NCI-H446 treated with DMSO at 0.1 percent for 48 hours (cell line): ENCODE data around the gene FCF1.

Source experiments
- DNase-seq: peaks from one replicate; lab custom pipeline; 2025; lab: John Stamatoyannopoulos, UW

The FCF1 gene, protein sequence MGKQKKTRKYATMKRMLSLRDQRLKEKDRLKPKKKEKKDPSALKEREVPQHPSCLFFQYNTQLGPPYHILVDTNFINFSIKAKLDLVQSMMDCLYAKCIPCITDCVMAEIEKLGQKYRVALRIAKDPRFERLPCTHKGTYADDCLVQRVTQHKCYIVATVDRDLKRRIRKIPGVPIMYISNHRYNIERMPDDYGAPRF

DNA sequence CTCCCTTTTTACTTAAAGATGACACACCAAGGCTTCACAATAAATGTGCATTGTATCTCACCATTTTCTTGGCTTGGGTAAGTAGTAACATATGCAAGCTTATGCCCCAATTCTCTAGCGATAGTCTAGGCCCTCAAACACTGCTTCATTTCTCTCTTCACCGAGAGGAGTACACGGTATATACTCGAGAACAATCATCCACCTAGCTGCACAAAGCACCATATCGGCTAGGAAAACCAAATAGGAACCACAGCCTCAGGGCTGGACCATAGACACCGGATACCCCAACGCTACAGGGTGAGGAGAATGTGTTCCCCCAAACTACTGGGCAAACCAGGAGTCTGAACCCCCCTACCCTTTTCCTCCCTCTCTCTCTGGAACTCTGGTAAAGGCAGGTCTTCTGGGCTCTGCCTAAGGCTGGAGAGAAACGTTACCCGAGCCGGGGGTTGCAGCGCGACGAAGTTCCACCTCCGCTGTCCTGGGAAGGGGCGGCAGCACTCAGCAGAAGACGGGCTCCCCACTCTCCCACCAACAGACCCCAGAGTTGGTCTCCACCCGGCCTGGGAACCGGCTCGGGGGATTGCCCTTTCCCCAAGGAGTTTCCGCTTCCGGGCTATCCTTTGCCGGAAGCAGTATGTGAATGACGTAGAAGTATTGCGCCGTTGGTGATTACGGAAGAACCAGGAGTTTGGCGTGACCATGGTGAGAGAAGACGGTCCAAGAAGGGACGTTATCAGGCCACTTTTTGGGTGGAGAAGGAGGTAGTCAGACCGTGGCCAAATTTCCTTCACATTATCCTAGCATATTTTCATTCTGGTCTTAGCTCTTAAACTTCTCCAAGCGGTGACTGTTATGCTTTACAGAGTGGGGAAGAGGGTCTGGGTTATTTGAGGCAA lies at the start of gene FCF1, which contains the start of gene AREL1:
FCF1 (plus strand) TSS at position 646 of the 896 bp plus-strand sequence; CDS start at position 700, 54 bp downstream.
AREL1 (minus strand) TSS at position 582 of the 896 bp plus-strand sequence. CDS start 27,465 bp downstream, outside the sequence.
- DNase-seq, result no peak

DNA sequence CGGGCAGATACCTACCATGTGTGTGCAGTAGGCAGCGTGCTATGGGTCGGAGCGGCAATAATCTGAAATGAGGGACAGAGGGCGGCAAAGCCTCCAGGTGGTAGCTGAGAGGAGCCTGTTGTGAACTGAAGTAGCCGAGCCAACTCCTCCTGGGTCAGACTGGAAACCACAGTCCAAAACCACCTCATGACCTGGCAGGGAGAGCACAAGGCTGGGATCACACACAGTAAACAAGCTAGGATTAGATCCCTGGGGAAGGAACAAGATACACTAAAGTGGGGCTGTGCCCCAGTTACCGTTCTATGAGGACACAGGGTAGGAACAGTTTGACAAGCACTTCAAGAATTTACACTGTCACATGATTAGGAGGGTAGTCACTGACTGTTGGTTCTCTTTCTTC lies 49.1 kb upstream of the FCF1 start:
- no peak for DNase-seq

DNA sequence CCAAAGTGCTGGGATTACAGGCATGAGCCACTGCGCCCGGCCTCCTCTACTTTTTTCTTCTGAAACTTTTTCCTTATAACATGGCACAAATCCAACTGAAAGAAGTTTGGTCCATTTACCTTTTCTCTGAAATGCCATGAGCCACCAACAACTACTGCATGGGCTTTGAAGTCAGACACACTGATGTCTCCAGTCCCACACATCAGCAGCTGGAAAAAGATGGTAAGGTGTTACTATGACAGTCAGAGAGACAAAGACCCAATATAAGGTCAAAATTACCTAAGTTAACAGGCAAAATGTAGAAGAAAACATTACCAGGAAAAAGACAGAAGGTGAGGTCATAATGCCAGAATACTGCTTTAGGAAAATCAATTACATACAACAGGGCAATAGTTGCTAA lies 48.2 kb upstream of the FCF1 start:
- no peak for DNase-seq

DNA sequence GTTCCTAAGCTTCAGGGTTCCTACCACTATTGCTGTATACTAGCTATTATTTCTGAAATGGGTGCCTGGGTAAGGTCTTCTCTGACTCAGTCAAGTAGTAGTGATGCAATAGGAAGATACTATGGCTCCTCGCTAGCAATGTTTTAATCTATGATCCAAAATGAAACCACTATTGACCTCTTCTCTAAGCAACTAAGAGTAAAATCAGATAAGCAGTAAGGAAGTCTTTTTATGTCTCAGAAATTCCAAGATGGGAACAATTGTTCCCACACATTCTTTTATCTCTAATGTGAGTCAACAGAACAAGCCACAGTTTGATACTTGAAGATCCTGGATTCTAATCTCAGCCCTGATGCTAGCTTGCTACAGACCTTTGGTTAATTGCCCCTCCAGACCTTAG lies 45.2 kb upstream of the FCF1 start:
- no peak for DNase-seq

DNA sequence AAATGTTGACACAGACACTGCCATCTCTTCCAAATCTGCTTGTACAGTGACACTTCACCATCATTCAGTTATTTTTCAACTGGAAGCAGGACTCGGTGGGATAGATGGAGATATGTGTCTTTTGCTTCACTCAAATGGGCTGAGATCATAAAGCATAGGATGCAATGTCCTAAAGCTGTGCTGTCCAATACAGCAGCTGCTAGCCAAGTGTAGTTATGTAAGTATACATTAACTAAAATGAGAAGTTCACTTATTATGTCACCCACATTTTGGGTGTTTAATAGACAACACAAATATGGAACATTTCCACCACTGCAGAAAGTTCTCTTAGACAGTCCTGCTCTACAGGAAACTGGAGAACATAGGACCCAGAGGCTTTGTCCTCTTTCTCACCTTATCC lies 43.7 kb upstream of the FCF1 start:
- DNase-seq, result no peak

DNA sequence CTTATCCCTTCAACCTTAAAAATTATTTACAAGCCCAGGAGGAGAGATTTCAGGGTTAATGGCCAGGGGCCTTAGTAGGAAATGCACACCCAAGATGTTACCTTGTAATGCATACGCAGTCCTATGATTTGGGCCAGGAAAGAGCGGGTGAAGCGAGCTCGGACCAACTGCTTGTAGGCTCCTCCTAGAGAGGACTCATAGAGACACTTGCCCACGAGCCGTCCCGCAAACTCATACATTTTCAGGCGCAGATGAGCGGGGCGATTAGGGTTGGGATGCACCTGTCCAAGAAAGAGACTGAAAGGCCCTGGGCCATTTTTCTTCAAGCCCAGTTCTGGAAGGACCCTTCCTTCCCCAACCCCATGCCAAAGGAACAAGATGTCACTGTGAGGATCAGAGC lies 43.1 kb upstream of the FCF1 start:
- DNase-seq, result no peak

DNA sequence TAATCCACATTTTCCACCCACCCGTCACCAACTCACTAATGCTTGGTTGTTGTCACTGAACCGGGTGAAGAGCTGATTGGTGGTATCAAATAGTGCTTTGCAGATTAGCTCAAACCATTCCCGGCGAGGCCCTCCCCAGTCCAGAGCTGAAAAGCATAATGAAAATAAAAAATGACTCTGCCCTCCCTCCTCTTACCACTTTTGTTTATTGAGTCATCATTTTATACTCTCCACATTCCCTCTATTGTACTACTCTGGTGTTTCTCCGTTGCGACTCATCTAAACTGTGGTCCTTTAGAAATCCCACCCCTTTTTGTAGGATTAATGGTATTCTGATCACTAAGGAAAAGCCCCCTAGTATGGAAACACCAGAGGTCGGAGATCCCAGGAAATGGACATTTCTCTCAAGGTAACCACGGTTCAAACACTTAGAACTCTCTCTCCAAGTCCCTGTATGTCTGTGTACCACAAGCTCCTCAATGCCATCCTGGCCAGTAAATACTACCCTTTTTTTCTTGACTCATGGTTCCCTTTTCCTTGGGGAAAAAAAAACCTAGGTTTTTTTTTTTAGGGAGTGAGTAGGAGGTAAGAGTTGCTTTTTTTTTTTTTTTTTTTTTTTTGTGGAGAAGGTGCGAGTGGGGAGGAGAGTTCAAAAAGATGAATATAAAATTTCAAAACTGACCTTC lies 42.1 kb upstream of the FCF1 start:
- DNase-seq, result no peak

DNA sequence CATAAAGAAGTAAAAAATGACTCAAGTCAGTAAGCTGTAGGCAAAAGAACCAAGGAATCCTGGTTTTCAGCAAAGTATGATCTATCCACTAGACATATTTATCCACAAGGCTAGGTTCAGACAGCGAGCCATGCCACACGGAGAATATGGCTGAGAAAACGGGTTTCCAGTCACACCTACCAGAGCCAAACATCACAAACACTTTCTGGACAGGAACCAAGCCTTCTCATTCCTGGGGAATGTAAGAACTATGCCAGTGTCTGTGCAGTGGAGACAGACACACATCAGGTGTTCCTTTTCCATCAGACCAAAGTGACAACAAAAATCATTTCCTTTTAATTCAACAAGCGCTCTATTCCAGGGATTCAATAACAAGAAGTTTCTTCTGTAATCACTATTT lies 41.2 kb upstream of the FCF1 start:
- no peak for DNase-seq

DNA sequence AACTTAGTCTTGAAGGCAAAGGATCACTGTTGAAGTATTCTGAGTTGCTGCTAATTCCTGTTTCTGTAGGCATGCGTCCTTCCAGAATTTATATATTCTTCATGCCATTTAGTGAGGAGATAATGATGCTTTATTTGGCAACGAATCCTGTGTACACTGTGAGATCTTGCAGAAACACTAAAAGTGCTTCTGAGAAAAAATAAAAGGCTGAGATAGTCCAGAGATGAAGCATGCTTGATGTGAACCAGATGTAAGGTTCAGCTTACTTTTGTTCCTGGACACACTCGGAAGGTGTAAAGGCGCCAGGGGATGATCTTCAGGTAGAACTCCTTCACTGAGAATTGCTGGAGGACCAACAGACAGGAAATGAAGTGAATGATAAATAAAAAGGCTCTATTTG lies 39.2 kb upstream of the FCF1 start:
- no peak for DNase-seq

DNA sequence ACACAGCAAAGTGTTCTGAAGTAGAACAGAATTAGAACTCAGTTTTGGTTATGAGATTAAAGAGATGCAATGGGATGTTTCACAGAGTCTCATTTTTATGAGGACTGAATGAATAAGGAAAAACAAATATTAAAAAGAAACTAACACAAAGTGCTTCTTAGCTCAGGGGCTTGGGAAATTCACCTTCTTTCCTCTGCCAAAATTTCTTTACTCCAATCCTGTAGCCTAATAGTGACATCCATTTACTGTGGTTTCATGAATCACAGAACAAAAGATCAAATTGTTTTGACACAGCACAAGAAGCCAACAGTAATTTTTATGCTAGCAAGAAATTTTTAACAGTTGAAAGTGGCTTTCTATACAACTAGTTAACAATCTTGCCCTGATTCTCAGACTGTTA lies 37.7 kb upstream of the FCF1 start:
- no peak for DNase-seq

DNA sequence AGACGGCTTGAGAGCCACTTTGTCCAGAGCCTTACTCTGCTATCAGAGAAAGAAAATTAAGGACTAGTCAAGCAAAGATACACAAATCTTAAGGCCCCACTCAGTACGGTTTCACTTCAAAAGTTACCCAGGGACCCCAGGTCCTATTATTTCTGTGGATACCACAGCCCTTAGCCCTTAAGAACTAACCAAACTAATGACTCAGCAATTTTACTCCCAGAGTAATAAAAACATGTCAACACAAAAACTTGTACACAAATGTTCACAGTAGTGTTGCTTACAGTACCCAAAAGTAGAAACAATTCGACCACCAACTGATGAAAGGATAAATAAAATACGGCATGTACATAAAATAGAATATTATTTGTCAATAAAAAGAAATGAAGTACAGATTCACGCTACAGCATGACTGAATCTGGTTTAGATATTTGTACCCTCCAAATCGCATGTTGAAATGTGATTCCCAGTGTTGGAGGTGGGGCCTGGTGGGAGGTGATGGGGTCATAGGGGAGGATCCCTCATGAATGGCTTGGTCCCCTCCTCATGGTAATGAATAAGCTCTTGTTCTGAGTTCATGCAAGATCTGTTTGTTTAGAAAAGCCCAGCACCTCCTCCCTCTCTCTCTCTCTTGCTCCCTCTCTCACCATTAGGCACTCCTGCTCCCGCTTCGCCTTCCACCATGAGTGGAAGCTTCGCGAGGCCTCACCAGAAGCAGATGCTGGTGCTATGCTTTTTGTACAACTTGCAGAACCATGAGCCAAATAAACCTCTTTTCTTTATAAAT lies 30.6 kb upstream of the FCF1 start:
- DNase-seq, result no peak

DNA sequence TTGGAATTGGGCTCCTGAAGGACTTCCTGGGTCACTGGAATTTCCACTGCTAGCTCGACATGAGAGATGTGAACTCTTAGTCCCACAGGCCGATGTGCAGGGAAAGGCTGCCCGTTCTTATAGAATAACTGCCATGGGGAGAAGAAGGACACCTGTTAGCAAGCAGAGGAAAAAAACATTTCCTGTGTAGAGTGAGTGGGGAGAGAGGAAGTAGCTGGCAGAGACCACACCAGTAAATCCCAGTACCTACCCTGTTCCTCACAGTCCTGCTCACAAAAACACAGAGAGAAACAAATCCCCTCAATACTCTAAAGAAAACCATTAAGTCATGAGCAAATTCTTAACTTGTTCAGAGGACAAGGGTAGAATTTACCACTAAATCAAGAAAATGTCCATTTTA lies 29.5 kb upstream of the FCF1 start:
- DNase-seq, result no peak

DNA sequence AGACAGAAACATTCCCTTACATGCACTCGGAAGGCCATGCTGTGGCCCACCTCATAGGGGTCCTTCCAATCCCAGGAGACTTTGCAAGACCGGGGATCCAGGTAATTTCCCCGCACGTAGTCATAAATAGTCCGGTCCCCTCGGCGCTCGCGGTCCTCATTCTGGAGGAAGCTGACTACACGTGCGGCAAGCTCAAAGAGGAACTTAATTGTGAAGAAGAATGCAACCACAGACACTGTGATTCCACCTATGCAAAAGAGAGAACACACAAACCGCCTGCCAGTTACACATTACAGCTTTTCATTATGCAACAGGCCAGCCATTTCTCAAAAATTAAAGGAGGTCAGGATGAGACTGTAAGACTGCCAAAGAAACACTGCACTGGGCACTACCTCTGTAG lies 28.5 kb upstream of the FCF1 start:
- DNase-seq, result no peak

DNA sequence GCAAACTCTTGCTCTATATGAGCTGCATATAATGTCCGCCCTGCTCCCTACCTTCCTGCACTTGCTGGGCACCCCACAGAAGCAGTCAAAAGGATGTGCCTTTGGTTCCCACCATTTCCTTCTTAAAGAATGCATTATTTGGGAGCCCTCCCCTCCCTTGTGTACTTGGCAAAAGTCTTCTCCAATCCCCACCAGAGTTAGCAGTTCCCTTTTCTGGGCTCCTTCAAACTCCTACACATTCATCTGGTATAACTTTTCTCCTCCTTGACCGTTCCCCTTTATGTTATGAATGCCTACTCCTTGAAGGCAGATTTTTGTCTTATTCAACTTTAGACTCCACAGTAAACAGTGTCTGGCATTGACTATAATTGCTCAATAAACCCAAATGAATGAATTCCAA lies 27.9 kb upstream of the FCF1 start:
- no peak for DNase-seq

DNA sequence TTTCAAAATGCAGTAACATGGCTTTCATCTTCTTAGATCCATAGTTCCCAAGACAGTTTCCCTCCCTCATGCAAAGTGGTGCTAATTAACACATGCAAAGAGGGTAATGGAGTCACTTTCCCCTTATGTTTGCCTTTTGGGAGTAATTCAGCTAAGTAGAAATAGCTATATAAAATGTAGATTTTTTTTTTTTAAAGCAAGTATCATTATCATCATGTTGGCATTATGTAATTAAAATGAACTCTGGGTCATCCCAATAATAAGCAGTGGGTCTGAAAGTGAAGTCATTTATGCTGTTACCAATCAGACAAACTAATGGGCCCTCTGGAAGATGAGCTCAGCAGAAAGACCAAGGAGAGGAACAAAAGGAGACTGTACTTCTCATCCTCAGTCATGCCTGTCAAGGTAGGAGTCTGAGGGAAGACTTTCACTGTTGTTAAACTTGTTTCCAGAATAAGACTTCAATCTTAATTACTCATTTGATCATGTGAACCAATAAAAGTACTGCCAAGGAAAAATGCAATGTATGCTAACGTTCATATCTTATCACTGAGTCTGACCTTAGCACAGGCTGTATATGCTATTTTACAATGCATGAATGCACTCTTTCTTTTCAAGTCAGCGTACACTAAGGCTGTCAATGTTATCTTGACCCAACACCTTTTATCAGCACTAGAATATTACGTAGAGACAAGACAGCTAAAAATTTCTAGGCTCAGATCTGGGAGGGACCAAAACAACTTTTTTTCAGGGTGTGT lies 26.8 kb upstream of the FCF1 start:
- no peak for DNase-seq

DNA sequence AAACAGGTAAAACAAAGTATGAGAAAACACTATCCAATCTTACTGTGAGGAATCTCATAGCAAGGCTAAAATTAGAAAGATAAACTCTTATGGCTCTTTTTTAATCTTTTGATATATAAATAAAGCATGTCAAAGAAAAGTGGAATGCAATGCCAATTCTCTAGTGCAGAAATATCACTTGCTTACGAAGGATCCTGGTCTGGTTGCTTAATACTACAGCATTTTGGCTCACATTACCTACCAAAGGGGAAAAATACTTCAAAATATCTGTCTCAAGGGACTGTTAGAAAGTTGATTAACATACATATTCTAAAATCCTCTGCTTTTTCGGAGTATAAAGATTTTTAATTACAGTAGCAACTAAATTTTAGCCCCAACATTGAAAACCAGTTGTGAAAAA lies 21.5 kb upstream of the FCF1 start:
- DNase-seq, result no peak

DNA sequence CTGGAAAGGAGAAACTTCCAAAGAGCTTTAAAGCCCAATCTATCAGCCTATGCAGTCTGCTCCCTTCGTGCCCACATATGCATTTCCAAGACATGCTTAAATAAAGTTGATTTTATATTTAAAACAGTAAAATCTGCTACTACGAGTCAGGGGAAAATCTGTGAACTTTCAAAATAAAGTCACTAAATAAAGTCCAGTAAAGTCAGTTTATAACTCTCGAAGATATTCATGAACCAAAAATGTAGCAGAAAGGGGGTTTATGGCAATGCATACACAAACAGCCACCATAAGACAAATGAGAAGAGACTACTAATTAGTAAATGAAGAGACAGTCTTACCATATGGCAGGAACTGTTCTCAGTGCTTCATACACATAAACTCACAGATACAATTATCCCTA lies 19.8 kb upstream of the FCF1 start:
- no peak for DNase-seq

DNA sequence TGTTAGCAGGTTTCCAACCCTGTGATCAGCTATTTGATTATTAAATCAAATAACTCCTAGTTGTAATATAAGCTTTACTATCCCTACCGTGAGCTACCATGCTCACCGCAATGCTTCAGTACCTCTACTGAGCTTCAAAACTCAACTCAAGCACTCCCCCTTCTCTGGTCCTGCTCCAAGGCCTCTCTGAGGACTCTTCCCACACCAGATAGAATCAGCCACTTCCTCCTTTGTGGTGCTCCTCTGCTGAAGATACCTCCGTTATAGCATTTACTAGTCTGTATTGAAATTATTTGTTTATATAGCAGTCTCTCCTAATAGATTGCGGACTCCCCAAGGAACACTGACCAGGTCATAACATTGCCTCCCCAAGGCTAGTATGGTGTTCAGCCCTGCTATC lies 17.5 kb upstream of the FCF1 start:
- no peak for DNase-seq

DNA sequence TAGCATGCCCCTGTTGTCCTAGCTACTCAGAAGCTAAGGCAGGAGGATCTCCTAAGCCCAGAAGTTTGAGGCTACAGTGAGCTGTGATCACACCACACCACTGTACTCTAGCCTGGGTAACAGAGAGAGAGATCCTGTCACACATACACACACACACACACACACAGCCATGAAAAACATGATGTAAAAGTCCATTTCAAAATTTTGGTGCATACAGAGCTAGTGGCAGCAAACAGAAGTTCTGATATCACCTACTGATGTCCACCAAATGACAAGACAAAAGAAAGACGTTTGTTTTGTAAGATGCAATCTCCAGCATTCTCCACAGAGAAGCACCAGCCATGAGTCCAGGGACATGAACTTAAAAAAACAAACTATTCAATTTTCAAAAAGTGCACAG lies 15.9 kb upstream of the FCF1 start:
- DNase-seq, result no peak

DNA sequence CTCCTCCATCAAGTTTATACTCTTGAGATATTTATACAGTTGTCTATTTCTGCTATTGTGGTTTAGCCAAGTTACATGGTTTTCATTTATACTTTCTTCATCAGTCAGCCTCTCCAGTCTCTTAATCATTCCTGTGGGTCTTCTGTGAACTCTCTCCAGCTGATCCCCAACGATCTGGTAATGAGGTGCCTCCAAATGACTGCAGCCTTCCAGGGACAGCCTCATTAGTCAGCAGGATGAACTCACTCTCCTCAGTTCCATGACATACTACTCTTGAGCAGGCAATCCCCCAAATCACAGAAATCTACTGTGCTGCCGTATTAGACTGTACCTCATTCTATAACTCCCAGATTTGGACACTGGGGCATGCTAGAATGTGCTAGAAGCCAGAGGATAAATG lies 15.4 kb upstream of the FCF1 start:
- no peak for DNase-seq

DNA sequence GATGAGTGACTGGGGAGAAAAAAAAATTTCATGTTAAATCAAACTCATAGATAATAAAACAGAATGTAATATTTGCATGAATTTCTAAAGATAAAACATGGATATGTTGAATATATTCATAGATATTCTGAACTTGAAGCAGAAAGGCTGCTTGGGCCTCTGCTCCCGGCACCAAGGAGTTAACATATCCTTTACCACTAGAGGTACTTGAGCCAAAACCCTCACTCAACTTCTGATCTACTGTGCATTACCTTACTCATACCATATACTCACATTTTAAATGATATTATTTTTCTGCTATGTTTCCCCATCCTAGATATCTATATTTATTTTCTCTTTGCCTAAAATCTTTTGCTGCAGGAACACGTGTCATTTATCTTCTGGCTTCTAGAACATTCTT lies 15.0 kb upstream of the FCF1 start:
- DNase-seq, result no peak

DNA sequence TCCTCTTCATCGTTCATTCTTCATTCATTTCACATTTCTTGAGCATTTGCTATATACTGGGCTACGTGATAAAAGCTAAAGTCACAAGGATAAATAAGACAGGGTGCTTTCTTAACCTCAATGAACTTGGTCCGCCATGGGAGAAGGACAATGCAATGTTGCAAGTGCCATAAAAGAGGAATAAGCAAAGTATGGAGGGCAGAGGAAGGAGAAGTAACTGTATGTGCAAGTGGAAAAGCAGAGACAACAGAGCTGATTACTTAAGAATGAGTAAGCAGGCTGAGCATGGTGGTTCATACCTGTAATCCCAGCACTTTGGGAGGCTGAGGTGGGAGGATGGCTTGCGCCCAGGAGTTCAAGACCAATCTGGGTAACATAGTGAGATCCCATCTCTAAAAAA lies 14.5 kb upstream of the FCF1 start:
- no peak for DNase-seq
